ENCODE data around the gene DNAJC17.

The DNAJC17 gene

GRCh38 chr15:40807028-40807887 is at the start of gene DNAJC17, which contains the start of gene ZFYVE19:
DNAJC17 (minus strand) TSS chr15:40807473; CDS start chr15:40807446, 27 bp downstream.
ZFYVE19 (plus strand) TSS chr15:40807089; CDS start chr15:40807590, 501 bp downstream.
- DNase-seq: peak; percentile 99

GRCh38 chr15:40856746-40857145 is 49.5 kb upstream of the DNAJC17 start:
- DNase-seq: no peak

GRCh38 chr15:40855706-40856234 is 48.5 kb upstream of the DNAJC17 start:
- DNase-seq: no peak

- no peak for DNase-seq
Observed at GRCh38 chr15:40854161-40854560, 46.9 kb upstream of the DNAJC17 start.

- DNase-seq: no peak
Observed at GRCh38 chr15:40853241-40853890, 46.1 kb upstream of the DNAJC17 start.

GRCh38 chr15:40852529-40852928 is 45.3 kb upstream of the DNAJC17 start:
- no peak for DNase-seq

- DNase-seq: no peak
Observed at GRCh38 chr15:40850576-40851112, 43.4 kb upstream of the DNAJC17 start.

GRCh38 chr15:40847223-40847961 is 40.1 kb upstream of the DNAJC17 start:
- no peak for DNase-seq

- no peak for DNase-seq
Observed at GRCh38 chr15:40846841-40847222, 39.6 kb upstream of the DNAJC17 start.

- no peak for DNase-seq
Observed at GRCh38 chr15:40845511-40846284, 38.4 kb upstream of the DNAJC17 start.

GRCh38 chr15:40845036-40845435 is 37.8 kb upstream of the DNAJC17 start:
- DNase-seq: no peak

GRCh38 chr15:40844696-40845030 is 37.4 kb upstream of the DNAJC17 start:
- DNase-seq: peak; percentile 29

- DNase-seq: peak; percentile 31
Observed at GRCh38 chr15:40843885-40844695, 36.8 kb upstream of the DNAJC17 start, which contains the start of gene SPINT1. SPINT1 (plus strand) TSS chr15:40844048; CDS start chr15:40844555, 507 bp downstream.

GRCh38 chr15:40843261-40843884 is 36.1 kb upstream of the DNAJC17 start:
- DNase-seq: no peak

GRCh38 chr15:40841741-40842140 is 34.5 kb upstream of the DNAJC17 start:
- no peak for DNase-seq

- no peak for DNase-seq
Observed at GRCh38 chr15:40838756-40839155, 31.5 kb upstream of the DNAJC17 start.

GRCh38 chr15:40836020-40836419 is 28.7 kb upstream of the DNAJC17 start:
- DNase-seq: no peak

GRCh38 chr15:40832903-40833302 is 25.6 kb upstream of the DNAJC17 start:
- DNase-seq: no peak

- DNase-seq: no peak
Observed at GRCh38 chr15:40831861-40832260, 24.6 kb upstream of the DNAJC17 start.

GRCh38 chr15:40830884-40831283 is 23.6 kb upstream of the DNAJC17 start:
- no peak for DNase-seq

- DNase-seq: no peak
Observed at GRCh38 chr15:40829115-40829514, 21.8 kb upstream of the DNAJC17 start.
